Keratinocyte (primary cell): ENCODE results near the gene ADM. TPM values are rescaled to one million over a fixed set of nuclear protein-coding genes. Genes with fewer than 3 reads are reported as not detected.

Experiments used
- DNase-seq: peaks from one replicate; pipeline ENCODE4 v3.0.0-alpha.2; 2011; ENCODE audit warnings: low read depth, missing footprints, low spot score
- FAIRE-seq: peaks from 2 replicates; lab custom pipeline; 2011; peaks lifted over from hg19 to GRCh38; lab: Jason Lieb, UNC
- H2AFZ ChIP-seq: 2 replicates; pipeline ENCODE4 v1.6.0; 2012; ENCODE audit warnings: low read length, control low read depth, inconsistent platforms; ENCODE audit not compliant: control insufficient read depth
- H3K27ac ChIP-seq: 2 replicates; pipeline ENCODE4 v1.5.1; 2011; ENCODE audit warnings: low read length; ENCODE audit not compliant: control insufficient read depth, insufficient read depth
- H3K27me3 ChIP-seq: 3 replicates; pipeline ENCODE4 v1.6.0; 2011; ENCODE audit warnings: low read length; ENCODE audit not compliant: control insufficient read depth, insufficient read depth; ENCODE audit errors: extremely low read depth
- H3K36me3 ChIP-seq, 2 experiments: 2 replicates in 1 of 2; 3 replicates in 1 of 2; pipeline ENCODE4 v1.5.1; 2011; ENCODE audit warnings: low read length in 2 of 2, mild to moderate bottlenecking in 1 of 2; ENCODE audit not compliant: control insufficient read depth in 2 of 2, insufficient read depth in 2 of 2; ENCODE audit errors: extremely low read depth in 1 of 2
- H3K4me1 ChIP-seq: 3 replicates; pipeline ENCODE4 v1.5.1; 2011; ENCODE audit warnings: low read length; ENCODE audit not compliant: control insufficient read depth, insufficient read depth; ENCODE audit errors: extremely low read depth
- H3K4me2 ChIP-seq: 3 replicates; pipeline ENCODE4 v1.6.0; 2011; ENCODE audit warnings: low read depth, low read length; ENCODE audit not compliant: control insufficient read depth, insufficient read depth; ENCODE audit errors: extremely low read depth
- H3K4me3 ChIP-seq, 3 experiments: fragments of 200-600 bp in 1 of 3; sonication (generic) in 1 of 3; 2 replicates in 2 of 3; 3 replicates in 1 of 3; pipeline ENCODE4 v1.5.1; 2011 to 2016; ENCODE audit warnings: low read length in 3 of 3, mild to moderate bottlenecking in 3 of 3, control low read depth in 2 of 3, inconsistent platforms in 1 of 3, low read depth in 1 of 3, mixed read lengths in 1 of 3, mixed run types in 1 of 3, moderate library complexity in 1 of 3; ENCODE audit not compliant: control insufficient read depth in 2 of 3, insufficient read depth in 2 of 3; ENCODE audit errors: extremely low read depth in 1 of 3
- H3K79me2 ChIP-seq: 2 replicates; pipeline ENCODE4 v1.6.0; 2012; ENCODE audit warnings: low read length; ENCODE audit not compliant: control insufficient read depth, insufficient read depth
- H3K9ac ChIP-seq: 3 replicates; pipeline ENCODE4 v1.6.0; 2011; ENCODE audit warnings: low read length; ENCODE audit not compliant: control insufficient read depth, insufficient read depth; ENCODE audit errors: extremely low read depth
- H3K9me1 ChIP-seq: 3 replicates; pipeline ENCODE4 v1.6.0; 2011; ENCODE audit warnings: low read length; ENCODE audit not compliant: control insufficient read depth, insufficient read depth; ENCODE audit errors: extremely low read depth
- H3K9me3 ChIP-seq: 2 replicates; pipeline ENCODE4 v1.5.1; 2012; ENCODE audit warnings: low read depth, low read length; ENCODE audit not compliant: control insufficient read depth
- H4K20me1 ChIP-seq: 3 replicates; pipeline ENCODE4 v1.6.0; 2011; ENCODE audit warnings: low read length; ENCODE audit not compliant: control insufficient read depth, insufficient read depth; ENCODE audit errors: extremely low read depth
- EZH2 ChIP-seq: IDR thresholded peaks from one replicate; pipeline ENCODE4 v1.6.1; 2012; ENCODE audit warnings: inconsistent platforms, mild to moderate bottlenecking, low read length, moderate library complexity
- dilution Hi-C: fragments of 300-500 bp; cut with MboI; formaldehyde crosslinking; loops from one replicate; pipeline ENCODE4 v1.7.0; 2020; ENCODE audit warnings: low sequenced_read_pairs; ENCODE audit not compliant: extremely low pct_ligation_motif_present
- polyA plus RNA-seq, 5 experiments: library from polyadenylated mRNA; depleted of rRNA in 3 of 5; stranded (reverse) in 3 of 5; stranded (forward) in 1 of 5; unstranded in 1 of 5; fragments of >200 nt; gene quantifications; 1 replicate in 1 of 5; 2 replicates in 3 of 5; 3 replicates in 1 of 5; pipeline versions ENCODE4 v1.2.1 to v1.2.3, GENCODE V29; 2011 to 2012; ENCODE audit warnings: missing spikeins in 2 of 5, low read depth in 1 of 5, low replicate concordance in 1 of 5
- TF ChIP-seq, protein P1 (sequence below), 3 experiments: IDR thresholded peaks in 1 of 3; conservative IDR thresholded peaks in 1 of 3; optimal IDR thresholded peaks in 1 of 3; 2 replicates in 2 of 3; 3 replicates in 1 of 3; pipeline versions ENCODE3 to v1.5.1; 2011; ENCODE audit warnings: low read length in 3 of 3, mild to moderate bottlenecking in 3 of 3, moderate library complexity in 2 of 3, control low read depth in 1 of 3, inconsistent platforms in 1 of 3; ENCODE audit not compliant: insufficient read depth in 2 of 3; ENCODE audit errors: extremely low read depth in 1 of 3

ADM gene
- polyA plus RNA-seq, 1 donor (not counting 4 experiments of a cell fraction or from before 2014, with no cell fraction given), result 57.9 TPM

DNA sequence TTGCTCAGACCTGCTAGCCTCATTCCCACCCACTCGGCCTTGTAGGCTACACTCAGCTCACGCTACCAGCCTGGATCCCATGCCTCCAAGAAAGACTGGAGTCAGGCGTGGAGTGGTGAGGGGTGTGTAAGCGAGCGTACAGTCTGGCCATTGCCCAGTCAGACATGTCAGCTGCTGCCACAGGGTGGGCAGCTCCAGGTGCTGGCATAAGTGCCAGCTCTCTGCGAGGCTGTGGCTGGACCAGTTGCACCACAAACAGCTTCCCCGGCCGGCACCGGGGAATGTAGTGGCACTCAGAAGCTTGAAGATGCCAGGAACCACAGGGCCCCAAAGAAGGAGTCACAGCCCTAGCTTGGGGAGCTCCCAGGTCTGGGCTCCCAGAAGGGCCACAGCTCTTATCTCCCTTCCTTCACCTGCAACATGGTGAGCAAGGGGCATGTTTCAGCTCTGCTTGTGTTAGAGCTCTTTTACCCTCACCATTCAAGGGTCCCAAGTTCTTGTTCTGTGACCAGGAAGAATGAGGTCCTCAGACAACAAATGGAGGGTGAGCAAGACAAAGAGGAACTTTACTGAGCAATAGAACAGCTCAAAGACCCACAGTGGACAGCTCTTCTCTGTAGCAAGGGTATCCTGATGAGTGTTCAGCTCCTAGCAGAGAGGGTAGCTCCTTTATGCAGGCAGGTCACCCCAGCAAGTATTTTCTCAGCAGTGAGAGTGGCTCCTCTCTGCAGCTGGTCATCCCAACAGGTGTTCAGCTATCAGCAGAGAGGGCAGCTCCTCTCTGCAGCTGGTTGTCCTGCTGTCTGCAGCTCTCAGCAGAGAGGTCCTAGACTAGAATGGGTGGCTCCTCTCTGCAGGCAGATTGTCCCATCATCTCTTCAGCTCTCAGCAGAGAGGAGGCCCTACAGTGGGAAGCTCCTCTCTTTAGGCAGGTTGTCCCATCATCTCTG, 16.8 kb upstream of the ADM start:
- DNase-seq, result no peak
- H3K27ac ChIP-seq, result no peak overlapping the region
- H3K4me3 ChIP-seq, result no peak overlapping the region
- no peaks in the 10 kb centered on the region for H3K27me3 ChIP-seq
- no peak for FAIRE-seq
- peaks cover 6% of the 10 kb centered on the region for H3K4me1 ChIP-seq
- peaks cover 75% of the 10 kb centered on the region for H3K79me2 ChIP-seq
- no peaks in the 10 kb centered on the region for H3K9me3 ChIP-seq
- peaks cover 0 to 5% of the 10 kb centered on the region in 2 experiments for H3K36me3 ChIP-seq
- H2AFZ ChIP-seq, result no peak overlapping the region
- peaks cover 2% of the 10 kb centered on the region for H3K9me1 ChIP-seq
- TF ChIP-seq, protein P1, sequence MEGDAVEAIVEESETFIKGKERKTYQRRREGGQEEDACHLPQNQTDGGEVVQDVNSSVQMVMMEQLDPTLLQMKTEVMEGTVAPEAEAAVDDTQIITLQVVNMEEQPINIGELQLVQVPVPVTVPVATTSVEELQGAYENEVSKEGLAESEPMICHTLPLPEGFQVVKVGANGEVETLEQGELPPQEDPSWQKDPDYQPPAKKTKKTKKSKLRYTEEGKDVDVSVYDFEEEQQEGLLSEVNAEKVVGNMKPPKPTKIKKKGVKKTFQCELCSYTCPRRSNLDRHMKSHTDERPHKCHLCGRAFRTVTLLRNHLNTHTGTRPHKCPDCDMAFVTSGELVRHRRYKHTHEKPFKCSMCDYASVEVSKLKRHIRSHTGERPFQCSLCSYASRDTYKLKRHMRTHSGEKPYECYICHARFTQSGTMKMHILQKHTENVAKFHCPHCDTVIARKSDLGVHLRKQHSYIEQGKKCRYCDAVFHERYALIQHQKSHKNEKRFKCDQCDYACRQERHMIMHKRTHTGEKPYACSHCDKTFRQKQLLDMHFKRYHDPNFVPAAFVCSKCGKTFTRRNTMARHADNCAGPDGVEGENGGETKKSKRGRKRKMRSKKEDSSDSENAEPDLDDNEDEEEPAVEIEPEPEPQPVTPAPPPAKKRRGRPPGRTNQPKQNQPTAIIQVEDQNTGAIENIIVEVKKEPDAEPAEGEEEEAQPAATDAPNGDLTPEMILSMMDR (optimal IDR thresholded peaks at IDR 0.05 in 1 of 3, IDR thresholded peaks at IDR 0.05 in 1 of 3, conservative IDR thresholded peaks at IDR 0.05 in 1 of 3; ENCODE audit: extremely low read depth in 1 of 3, insufficient read depth in 2 of 3, low read length in 3 of 3), result no peak
- no peak for TF ChIP-seq EZH2
- no peak overlapping the region for H3K9ac ChIP-seq
- dilution Hi-C loops, result no loop called here
- H4K20me1 ChIP-seq, result no peaks in the 10 kb centered on the region
- no peak overlapping the region for H3K4me2 ChIP-seq

DNA sequence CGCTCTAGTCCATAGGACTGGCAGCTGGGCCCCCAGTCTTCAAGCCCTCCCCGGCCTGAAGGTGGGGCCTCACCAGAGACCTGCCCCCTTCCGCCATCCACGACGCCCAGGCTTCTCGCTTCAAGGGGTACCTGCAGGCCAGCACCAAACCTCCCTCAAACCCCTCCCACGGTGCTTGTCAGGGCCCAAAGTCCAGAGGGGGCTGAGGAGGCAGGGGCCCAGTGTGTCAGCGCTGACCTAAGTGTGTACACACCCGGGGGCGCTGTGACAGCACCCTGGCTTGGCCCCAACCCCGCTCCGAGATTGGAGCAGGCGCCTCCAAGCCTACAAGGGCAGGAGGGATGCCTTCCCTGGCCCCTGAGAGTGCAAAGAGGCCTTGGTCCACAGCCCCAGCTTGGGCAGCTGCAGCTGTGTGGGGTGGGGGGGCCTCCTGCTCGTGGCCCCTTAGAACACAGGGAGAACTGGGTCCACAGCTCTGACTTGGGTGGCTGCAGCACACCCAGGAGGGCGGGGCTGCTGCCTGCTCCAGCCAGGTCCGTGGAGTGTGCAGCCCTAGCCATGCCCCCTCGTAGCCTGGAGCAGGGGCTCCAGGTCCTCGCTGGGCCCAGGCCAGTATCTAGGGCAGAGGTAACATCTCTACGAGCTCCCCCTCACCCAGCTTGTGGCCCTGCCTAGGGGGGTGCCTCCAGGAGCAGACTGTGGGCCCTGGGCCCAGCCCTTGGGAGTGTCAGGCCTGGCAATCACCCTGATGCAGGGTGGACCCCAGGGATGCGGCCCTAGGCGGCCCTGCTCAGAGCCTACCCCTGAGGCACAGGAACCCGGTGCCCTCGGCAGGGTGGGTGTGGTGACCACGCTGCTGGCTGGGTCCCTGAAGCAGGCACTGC, 15.8 kb upstream of the ADM start:
- H3K27ac ChIP-seq, result no peak overlapping the region
- peaks cover 0 to 5% of the 10 kb centered on the region in 2 experiments for H3K36me3 ChIP-seq
- dilution Hi-C loops, result no loop called here
- H3K4me2 ChIP-seq, result no peak overlapping the region
- H3K9ac ChIP-seq, result no peak overlapping the region
- H3K27me3 ChIP-seq, result no peaks in the 10 kb centered on the region
- H3K9me1 ChIP-seq, result peaks cover 2% of the 10 kb centered on the region
- peaks cover 10% of the 10 kb centered on the region for H3K4me1 ChIP-seq
- H2AFZ ChIP-seq, result no peak overlapping the region
- H3K79me2 ChIP-seq, result peaks cover 70% of the 10 kb centered on the region
- no peaks in the 10 kb centered on the region for H4K20me1 ChIP-seq
- no peak for FAIRE-seq
- TF ChIP-seq, protein P1 (optimal IDR thresholded peaks at IDR 0.05 in 1 of 3, IDR thresholded peaks at IDR 0.05 in 1 of 3, conservative IDR thresholded peaks at IDR 0.05 in 1 of 3; ENCODE audit: extremely low read depth in 1 of 3, insufficient read depth in 2 of 3, low read length in 3 of 3), result no peak
- no peak for TF ChIP-seq EZH2
- DNase-seq, result no peak
- H3K9me3 ChIP-seq, result no peaks in the 10 kb centered on the region
- H3K4me3 ChIP-seq, result no peak overlapping the region
